Pancreas (tissue), 10 donors: ENCODE measurements around the gene PYGM. TPM values are rescaled to one million over a fixed set of nuclear protein-coding genes. Genes with fewer than 3 reads are reported as not detected.

Experiments
- ATAC-seq, 4 donors: fragments of 200-7000 bp; cut with Tn5 transposase; one replicate each; pipeline versions ENCODE4 v1.8.0 to v1.9.1; 2020; ENCODE audit warnings: mild to moderate bottlenecking in 4 of 4, moderate library complexity in 4 of 4
- DNase-seq, 6 donors: peaks; one replicate each; pipeline ENCODE4 v3.0.0-alpha.2; 2020
- FAIRE-seq: peaks from 2 replicates; lab custom pipeline; 2012; peaks lifted over from hg19 to GRCh38; lab: Jason Lieb, UNC
- H3K27ac ChIP-seq, 4 donors: fragments of 200-600 bp; sonication (generic); 1 replicate in 3 of 4; 2 replicates in 1 of 4; pipeline versions ENCODE4 v1.5.0 to v1.8.0; 2020
- H3K27me3 ChIP-seq, 4 donors: fragments of 200-600 bp; one replicate each; pipeline ENCODE4 v1.8.0; 2021
- H3K36me3 ChIP-seq, 3 donors: fragments of 200-600 bp; sonication (generic) in 1 of 3; one replicate each; pipeline versions ENCODE4 v1.5.0 to v1.8.0; 2020 to 2021
- H3K4me1 ChIP-seq, 3 donors: fragments of 200-600 bp; one replicate each; pipeline ENCODE4 v1.8.0; 2021
- H3K4me3 ChIP-seq, 4 donors: fragments of 200-600 bp; sonication (generic) in 2 of 4; one replicate each; pipeline versions ENCODE4 v1.5.0 to v1.8.0; 2020 to 2021
- H3K9me3 ChIP-seq, 4 donors: fragments of 200-600 bp; one replicate each; pipeline ENCODE4 v1.8.0; 2021
- CTCF ChIP-seq, 4 donors: fragments of 200-600 bp; sonication (generic) in 3 of 4; IDR thresholded peaks; one replicate each; pipeline versions ENCODE4 v1.5.0 to v1.8.0; 2021; ENCODE audit warnings: antibody characterized with exemption in 4 of 4
- WGBS, 2 donors: extraction: QIAGEN DNeasy Blood & Tissue Kit; methylation state at CpG; one replicate each; pipeline ENCODE4 v1.1.7; 2013; 5-methylcytosine and 5-hydroxymethylcytosine counted together
- intact Hi-C, 3 donors: fragments of 100-400 bp; cut with DNase I; formaldehyde crosslinking; loops; one replicate each; pipeline versions ENCODE4 v1.11.1 to v1.14.2; 2022
- polyA plus RNA-seq, 2 donors: library from polyadenylated mRNA; stranded (reverse); fragments of 200-250 nt; gene quantifications; one replicate each; pipeline ENCODE4 v1.2.3, GENCODE V29; 2013
- total RNA-seq, 6 donors: library from RNA; stranded (reverse); fragmentation: NEBNext Ultra II Directional in 4 of 6; extraction: Animal tissue kit (Norgen Biotek cat#: 25700) in 4 of 6; gene quantifications; one replicate each; pipeline versions ENCODE4 v1.2.1 to v1.2.4, GENCODE V29; 2021 to 2023
- donor health status: healthy with polysubstance abuse.
- donor health status: DM: no; HTN: no; CAD: no; lungs with moderate emphysema.
- donor health status: DM: no; HTN: no; CAD: no.
- donor health status: control.
- donor health status: control.
- donor health status: Bipolar disorder and iron deficiency.
- donor health status: DM: yes; HTN: yes; CAD: no.
- donor health status: DM: no; HTN: no; CAD: no.
- donor health status: DM: no; HTN: no; CAD: no.
- donor health status: DM: yes; HTN: yes; CAD: no.

The PYGM gene
- total and polyA plus RNA-seq, 8 donors = 0.19 to 1.3 (median 0.47) TPM

- FAIRE-seq = no peak
- Histone ChIP-seq H3K4me3 (no peak overlapping the region), H3K27ac (no peak overlapping the region), H3K36me3 (no peaks in the 10 kb centered on the region), H3K9me3 (no peaks in the 10 kb centered on the region), H3K27me3 (no peaks in the 10 kb centered on the region), H3K4me1 (no peaks in the 10 kb centered on the region)
- DNase-seq = peak; percentile 58 to 81 (median 67)
- peak; percentile 41 to 63 (median 50) for TF ChIP-seq CTCF (IDR thresholded peaks at IDR 0.05)
- ATAC-seq = peak; percentile 74 to 93 (median 86)
- WGBS, 2 donors = 40 to 42% methylated on average over 15 of the region's 15 CpGs
- intact Hi-C loops = loop anchor here in 1 of 3 donors (10.0 kb wide), 1 partner anchor 107 kb away; no protein-coding TSS in a partner anchor
Observed at GRCh38 chr11:64787526-64788320, 27.9 kb upstream of the PYGM start.

GRCh38 chr11:64786308-64786707 lies 26.5 kb upstream of the PYGM start:
- no peaks in the 10 kb centered on the region for H3K4me1 ChIP-seq
- DNase-seq (peak in 2 of 6 donors; percentile 15 to 44), ATAC-seq (no peak), FAIRE-seq (no peak)
- no peaks in the 10 kb centered on the region for H3K36me3 ChIP-seq
- TF ChIP-seq CTCF (IDR thresholded peaks at IDR 0.05) = no peak
- no peaks in the 10 kb centered on the region for H3K27me3 ChIP-seq
- no peaks in the 10 kb centered on the region for H3K9me3 ChIP-seq
- H3K4me3 ChIP-seq = no peak overlapping the region
- intact Hi-C loops = loop anchor here in 1 of 3 donors (10.0 kb wide), 1 partner anchor 108 kb away; no protein-coding TSS in a partner anchor
- no peak overlapping the region for H3K27ac ChIP-seq
- WGBS, 2 donors = 85 to 88% methylated on average over 10 of the region's 10 CpGs

- 83 to 87% methylated on average over 12 of the region's 12 CpGs for WGBS, 2 donors
- DNase-seq = no peak
- H3K27me3 ChIP-seq = no peaks in the 10 kb centered on the region
- H3K27ac ChIP-seq = no peak overlapping the region
- intact Hi-C loops = loop anchor here in 1 of 3 donors (10.0 kb wide), 1 partner anchor 110 kb away; no protein-coding TSS in a partner anchor
- H3K9me3 ChIP-seq = no peaks in the 10 kb centered on the region
- TF ChIP-seq CTCF (IDR thresholded peaks at IDR 0.05) = no peak
- no peak for FAIRE-seq
- no peaks in the 10 kb centered on the region for H3K36me3 ChIP-seq
- ATAC-seq = no peak
- peaks cover 0 to under 1% (median 0%) of the 10 kb centered on the region in 3 donors for H3K4me1 ChIP-seq
- no peak overlapping the region for H3K4me3 ChIP-seq
Observed at GRCh38 chr11:64784813-64785581, 25.2 kb upstream of the PYGM start.

GRCh38 chr11:64778473-64779298 lies 18.9 kb upstream of the PYGM start, which contains the start of gene SF1:
Gene SF1, minus strand, starts transcription at chr11:64778542. Its CDS starts 150 bp downstream, at chr11:64778392.
- WGBS, 2 donors = 0 to 1% methylated on average over 61 to 80 of the region's 80 CpGs
- Histone ChIP-seq H3K4me1 (peaks cover 0 to 26% (median 25%) of the 10 kb centered on the region in 3 donors), H3K9me3 (no peaks in the 10 kb centered on the region), H3K27me3 (no peaks in the 10 kb centered on the region), H3K36me3 (peaks cover 0 to 29% (median 17%) of the 10 kb centered on the region in 3 donors), H3K4me3 (peak within 1 kb of the TSS; percentile 89 to 99 (median 98)), H3K27ac (peak within 1 kb of the TSS; percentile 98 to 100 (median 99))
- no peak for TF ChIP-seq CTCF (IDR thresholded peaks at IDR 0.05)
- DNase-seq (peak; percentile 93 to 100 (median 99)), FAIRE-seq (peak; percentile 98), ATAC-seq (peak; percentile 83 to 94 (median 88))
- intact Hi-C loops = no loop called here
